ENCODE measurements around the gene KIAA1549.
"Not testable (repeated sequence)": the region's sequence is repeated elsewhere in the genome, so short reads cannot be mapped to it uniquely, and the experiment has no call there.

The KIAA1549 gene

GRCh38 chr7:138811327-138811726 lies 169.9 kb downstream of the KIAA1549 start:
- not testable (repeated sequence) for H3K9ac ChIP-seq (ENCODE audit: low read depth, low read length); H3K4me1 ChIP-seq (ENCODE audit: insufficient read depth, low read length); H3K36me3 ChIP-seq (ENCODE audit: insufficient read depth, low read length); H3K9me3 ChIP-seq (ENCODE audit: control insufficient read depth, insufficient read depth, low read length)

- no peaks in the 10 kb centered on the region for H3K36me3 ChIP-seq (ENCODE audit: insufficient read depth, low read length)
- no peak overlapping the region for H3K9ac ChIP-seq (ENCODE audit: low read depth, low read length)
- no peaks in the 10 kb centered on the region for H3K9me3 ChIP-seq (ENCODE audit: control insufficient read depth, insufficient read depth, low read length)
- no peaks in the 10 kb centered on the region for H3K4me1 ChIP-seq (ENCODE audit: insufficient read depth, low read length)
Observed at GRCh38 chr7:138809346-138809745, 171.8 kb downstream of the KIAA1549 start.

GRCh38 chr7:138804618-138805017 lies 176.6 kb downstream of the KIAA1549 start:
- Histone ChIP-seq H3K9ac (ENCODE audit: low read depth, low read length) (no peak overlapping the region), H3K4me1 (ENCODE audit: insufficient read depth, low read length) (no peaks in the 10 kb centered on the region), H3K9me3 (ENCODE audit: control insufficient read depth, insufficient read depth, low read length) (no peaks in the 10 kb centered on the region), H3K36me3 (ENCODE audit: insufficient read depth, low read length) (no peaks in the 10 kb centered on the region)

GRCh38 chr7:138802706-138803105 lies 178.5 kb downstream of the KIAA1549 start:
- no peaks in the 10 kb centered on the region for H3K9me3 ChIP-seq (ENCODE audit: control insufficient read depth, insufficient read depth, low read length)
- no peaks in the 10 kb centered on the region for H3K36me3 ChIP-seq (ENCODE audit: insufficient read depth, low read length)
- no peak overlapping the region for H3K9ac ChIP-seq (ENCODE audit: low read depth, low read length)
- H3K4me1 ChIP-seq (ENCODE audit: insufficient read depth, low read length), result no peaks in the 10 kb centered on the region

- Histone ChIP-seq H3K4me1 (ENCODE audit: insufficient read depth, low read length) (no peaks in the 10 kb centered on the region), H3K36me3 (ENCODE audit: insufficient read depth, low read length) (no peaks in the 10 kb centered on the region), H3K9me3 (ENCODE audit: control insufficient read depth, insufficient read depth, low read length) (no peaks in the 10 kb centered on the region), H3K9ac (ENCODE audit: low read depth, low read length) (no peak overlapping the region)
Observed at GRCh38 chr7:138801256-138801655, 179.9 kb downstream of the KIAA1549 start.

- Histone ChIP-seq H3K4me1 (ENCODE audit: insufficient read depth, low read length) (no peaks in the 10 kb centered on the region), H3K9me3 (ENCODE audit: control insufficient read depth, insufficient read depth, low read length) (no peaks in the 10 kb centered on the region), H3K9ac (ENCODE audit: low read depth, low read length) (no peak overlapping the region), H3K36me3 (ENCODE audit: insufficient read depth, low read length) (no peaks in the 10 kb centered on the region)
Observed at GRCh38 chr7:138799336-138800000, 181.7 kb downstream of the KIAA1549 start.

- no peak overlapping the region for H3K9ac ChIP-seq (ENCODE audit: low read depth, low read length)
- H3K36me3 ChIP-seq (ENCODE audit: insufficient read depth, low read length), result no peaks in the 10 kb centered on the region
- 0 out of 2 replicates have a peak, but pooled peaks cover 3% of the 10 kb centered on the region for H3K4me1 ChIP-seq (ENCODE audit: insufficient read depth, low read length)
- H3K9me3 ChIP-seq (ENCODE audit: control insufficient read depth, insufficient read depth, low read length), result no peaks in the 10 kb centered on the region
Observed at GRCh38 chr7:138798836-138799235, 182.4 kb downstream of the KIAA1549 start.

GRCh38 chr7:138797715-138798320 lies 183.4 kb downstream of the KIAA1549 start, which contains the start of the genes ATP6V0A4 and TMEM213:
Gene ATP6V0A4 (minus strand): TSS chr7:138798196. CDS start chr7:138771247, 26,949 bp downstream.
Gene TMEM213 (plus strand): TSS chr7:138797994. CDS start chr7:138798105, 111 bp downstream.
- Histone ChIP-seq H3K9ac (ENCODE audit: low read depth, low read length) (peak within 1 kb of the TSS; percentile 13), H3K9me3 (ENCODE audit: control insufficient read depth, insufficient read depth, low read length) (no peaks in the 10 kb centered on the region), H3K4me1 (ENCODE audit: insufficient read depth, low read length) (0 out of 2 replicates have a peak, but pooled peaks cover 3% of the 10 kb centered on the region), H3K36me3 (ENCODE audit: insufficient read depth, low read length) (no peaks in the 10 kb centered on the region)

GRCh38 chr7:138797046-138797445 lies 184.1 kb downstream of the KIAA1549 start:
- H3K9ac ChIP-seq (ENCODE audit: low read depth, low read length); H3K9me3 ChIP-seq (ENCODE audit: control insufficient read depth, insufficient read depth, low read length); H3K4me1 ChIP-seq (ENCODE audit: insufficient read depth, low read length); H3K36me3 ChIP-seq (ENCODE audit: insufficient read depth, low read length): not testable (repeated sequence)

GRCh38 chr7:138796038-138796615 lies 185.1 kb downstream of the KIAA1549 start:
- no peaks in the 10 kb centered on the region for H3K9me3 ChIP-seq (ENCODE audit: control insufficient read depth, insufficient read depth, low read length)
- no peaks in the 10 kb centered on the region for H3K36me3 ChIP-seq (ENCODE audit: insufficient read depth, low read length)
- H3K9ac ChIP-seq (ENCODE audit: low read depth, low read length), result no peak overlapping the region
- 0 out of 2 replicates have a peak, but pooled peaks cover 3% of the 10 kb centered on the region for H3K4me1 ChIP-seq (ENCODE audit: insufficient read depth, low read length)

- no peaks in the 10 kb centered on the region for H3K36me3 ChIP-seq (ENCODE audit: insufficient read depth, low read length)
- H3K4me1 ChIP-seq (ENCODE audit: insufficient read depth, low read length), result no peaks in the 10 kb centered on the region
- no peaks in the 10 kb centered on the region for H3K9me3 ChIP-seq (ENCODE audit: control insufficient read depth, insufficient read depth, low read length)
- H3K9ac ChIP-seq (ENCODE audit: low read depth, low read length), result no peak overlapping the region
Observed at GRCh38 chr7:138785587-138786437, 195.4 kb downstream of the KIAA1549 start.

- H3K9me3 ChIP-seq (ENCODE audit: control insufficient read depth, insufficient read depth, low read length), result no peaks in the 10 kb centered on the region
- no peaks in the 10 kb centered on the region for H3K36me3 ChIP-seq (ENCODE audit: insufficient read depth, low read length)
- H3K4me1 ChIP-seq (ENCODE audit: insufficient read depth, low read length), result no peaks in the 10 kb centered on the region
- no peak overlapping the region for H3K9ac ChIP-seq (ENCODE audit: low read depth, low read length)
Observed at GRCh38 chr7:138784692-138785091, 196.5 kb downstream of the KIAA1549 start.
